PC-3 (cell line): ENCODE data around the gene ANKRD9.

Experiments
- CTCF ChIP-seq: fragments of 300-600 bp; sonication (generic); conservative IDR thresholded peaks from 2 replicates; pipeline ENCODE4 v1.5.1; 2017; ENCODE audit warnings: antibody characterized with exemption, low read depth, mild to moderate bottlenecking, low read length
- EZH2 ChIP-seq: fragments of 300-600 bp; sonication (generic); IDR thresholded peaks from one replicate; pipeline ENCODE4 v1.6.1; 2017; ENCODE audit warnings: antibody characterized with exemption, mild to moderate bottlenecking, low read length; ENCODE audit not compliant: unreplicated experiment

- TF ChIP-seq CTCF (no peak), EZH2 (no peak)
These were observed 10.0 kb downstream of the ANKRD9 start for GRCh38 chr14:102499401-102500157.
